ENCODE data around the gene TMEM18. TPM values are rescaled to one million over a fixed set of nuclear protein-coding genes. Genes with fewer than 3 reads are reported as not detected.

Gene TMEM18
- total and polyA plus RNA-seq, 2 experiments from 2014 or later, result 15.0 to 41.9 TPM

DNA sequence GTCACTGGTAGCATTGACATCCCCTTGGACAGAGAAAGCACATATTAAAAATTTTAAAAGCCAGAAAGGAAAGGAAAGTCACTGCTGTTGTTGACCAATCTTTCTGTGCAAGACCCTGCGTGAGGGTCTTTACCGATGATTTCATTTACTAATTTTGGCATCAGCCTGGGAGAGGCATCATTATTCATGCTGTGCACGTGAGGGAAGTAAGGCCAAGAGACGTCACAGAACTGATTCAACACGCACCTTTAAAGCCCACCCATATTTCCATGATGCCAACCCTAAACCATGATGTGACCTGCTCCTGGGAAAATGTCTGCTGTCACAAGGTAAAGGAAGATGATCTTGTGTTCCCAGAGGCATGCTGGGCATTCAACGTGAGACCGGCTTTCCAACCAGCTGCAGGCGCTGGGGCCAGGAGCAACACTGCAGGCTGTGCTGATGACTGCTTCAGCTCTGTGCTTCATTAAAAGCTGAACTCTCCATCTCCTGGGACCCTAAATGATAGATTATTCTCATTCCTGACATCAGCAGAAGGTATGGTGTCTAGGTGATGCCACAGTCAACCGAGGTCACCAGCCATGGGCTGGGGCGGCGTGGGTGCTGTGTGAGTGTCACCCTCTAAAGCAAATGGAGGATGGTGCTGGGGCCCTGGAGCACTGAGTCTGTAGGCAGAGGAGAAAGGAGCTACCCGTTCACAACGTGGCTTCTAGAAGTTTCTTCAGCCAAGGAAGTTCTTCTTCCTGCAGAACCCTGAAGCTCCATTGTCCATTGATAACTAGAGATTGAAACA lies 53.9 kb downstream of the TMEM18 start:
- H3K36me3 Mint-ChIP-seq (ENCODE audit: low read depth), result no peaks in the 10 kb centered on the region
- no peak overlapping the region for H3K4me3 Mint-ChIP-seq
- Histone ChIP-seq H2AFZ (no peak overlapping the region), H3K27ac (ENCODE audit: low read depth) (no peak overlapping the region), H3K36me3 (ENCODE audit: insufficient read depth) (no peaks in the 10 kb centered on the region), H3K27me3 (ENCODE audit: insufficient read depth) (no peaks in the 10 kb centered on the region), H3K79me2 (replicated peaks; ENCODE audit: insufficient read depth) (no peaks in the 10 kb centered on the region), H3K4me1 (ENCODE audit: insufficient read depth) (no peaks in the 10 kb centered on the region), H4K20me1 (replicated peaks; ENCODE audit: insufficient read depth) (no peaks in the 10 kb centered on the region), H3K4me2 (no peak overlapping the region), H3K4me3 (no peak overlapping the region), H3K9me2 (ENCODE audit: insufficient read depth) (no peaks in the 10 kb centered on the region), H3F3A (replicated peaks; ENCODE audit: low read depth) (no peaks in the 10 kb centered on the region)
- DNase-seq (ENCODE audit: low spot score) (no peak), ATAC-seq (no peak)
- H3K9me3 Mint-ChIP-seq, result peaks cover under 1% of the 10 kb centered on the region; the same call in 2 of the 3 replicates
- H3K27me3 Mint-ChIP-seq (ENCODE audit: insufficient read depth, low read depth, poor library complexity), result peaks cover 4% of the 10 kb centered on the region
- no peak for TF ChIP-seq ZNF114 (CRISPR knock-in tag; IDR thresholded peaks at IDR 0.05)
- no peak for TF ChIP-seq CTCF (conservative IDR thresholded peaks at IDR 0.05; ENCODE audit: low read depth in 2 of 2)
- TF ChIP-seq EZH2phosphoT487 (IDR thresholded peaks at IDR 0.05; ENCODE audit: unreplicated experiment), result no peak
- TF ChIP-seq JUNB (IDR thresholded peaks at IDR 0.05; ENCODE audit: unreplicated experiment), result no peak
- no peak for TF ChIP-seq POLR2AphosphoS5 (IDR thresholded peaks at IDR 0.05; ENCODE audit: low read depth)
- TF ChIP-seq, protein P1, sequence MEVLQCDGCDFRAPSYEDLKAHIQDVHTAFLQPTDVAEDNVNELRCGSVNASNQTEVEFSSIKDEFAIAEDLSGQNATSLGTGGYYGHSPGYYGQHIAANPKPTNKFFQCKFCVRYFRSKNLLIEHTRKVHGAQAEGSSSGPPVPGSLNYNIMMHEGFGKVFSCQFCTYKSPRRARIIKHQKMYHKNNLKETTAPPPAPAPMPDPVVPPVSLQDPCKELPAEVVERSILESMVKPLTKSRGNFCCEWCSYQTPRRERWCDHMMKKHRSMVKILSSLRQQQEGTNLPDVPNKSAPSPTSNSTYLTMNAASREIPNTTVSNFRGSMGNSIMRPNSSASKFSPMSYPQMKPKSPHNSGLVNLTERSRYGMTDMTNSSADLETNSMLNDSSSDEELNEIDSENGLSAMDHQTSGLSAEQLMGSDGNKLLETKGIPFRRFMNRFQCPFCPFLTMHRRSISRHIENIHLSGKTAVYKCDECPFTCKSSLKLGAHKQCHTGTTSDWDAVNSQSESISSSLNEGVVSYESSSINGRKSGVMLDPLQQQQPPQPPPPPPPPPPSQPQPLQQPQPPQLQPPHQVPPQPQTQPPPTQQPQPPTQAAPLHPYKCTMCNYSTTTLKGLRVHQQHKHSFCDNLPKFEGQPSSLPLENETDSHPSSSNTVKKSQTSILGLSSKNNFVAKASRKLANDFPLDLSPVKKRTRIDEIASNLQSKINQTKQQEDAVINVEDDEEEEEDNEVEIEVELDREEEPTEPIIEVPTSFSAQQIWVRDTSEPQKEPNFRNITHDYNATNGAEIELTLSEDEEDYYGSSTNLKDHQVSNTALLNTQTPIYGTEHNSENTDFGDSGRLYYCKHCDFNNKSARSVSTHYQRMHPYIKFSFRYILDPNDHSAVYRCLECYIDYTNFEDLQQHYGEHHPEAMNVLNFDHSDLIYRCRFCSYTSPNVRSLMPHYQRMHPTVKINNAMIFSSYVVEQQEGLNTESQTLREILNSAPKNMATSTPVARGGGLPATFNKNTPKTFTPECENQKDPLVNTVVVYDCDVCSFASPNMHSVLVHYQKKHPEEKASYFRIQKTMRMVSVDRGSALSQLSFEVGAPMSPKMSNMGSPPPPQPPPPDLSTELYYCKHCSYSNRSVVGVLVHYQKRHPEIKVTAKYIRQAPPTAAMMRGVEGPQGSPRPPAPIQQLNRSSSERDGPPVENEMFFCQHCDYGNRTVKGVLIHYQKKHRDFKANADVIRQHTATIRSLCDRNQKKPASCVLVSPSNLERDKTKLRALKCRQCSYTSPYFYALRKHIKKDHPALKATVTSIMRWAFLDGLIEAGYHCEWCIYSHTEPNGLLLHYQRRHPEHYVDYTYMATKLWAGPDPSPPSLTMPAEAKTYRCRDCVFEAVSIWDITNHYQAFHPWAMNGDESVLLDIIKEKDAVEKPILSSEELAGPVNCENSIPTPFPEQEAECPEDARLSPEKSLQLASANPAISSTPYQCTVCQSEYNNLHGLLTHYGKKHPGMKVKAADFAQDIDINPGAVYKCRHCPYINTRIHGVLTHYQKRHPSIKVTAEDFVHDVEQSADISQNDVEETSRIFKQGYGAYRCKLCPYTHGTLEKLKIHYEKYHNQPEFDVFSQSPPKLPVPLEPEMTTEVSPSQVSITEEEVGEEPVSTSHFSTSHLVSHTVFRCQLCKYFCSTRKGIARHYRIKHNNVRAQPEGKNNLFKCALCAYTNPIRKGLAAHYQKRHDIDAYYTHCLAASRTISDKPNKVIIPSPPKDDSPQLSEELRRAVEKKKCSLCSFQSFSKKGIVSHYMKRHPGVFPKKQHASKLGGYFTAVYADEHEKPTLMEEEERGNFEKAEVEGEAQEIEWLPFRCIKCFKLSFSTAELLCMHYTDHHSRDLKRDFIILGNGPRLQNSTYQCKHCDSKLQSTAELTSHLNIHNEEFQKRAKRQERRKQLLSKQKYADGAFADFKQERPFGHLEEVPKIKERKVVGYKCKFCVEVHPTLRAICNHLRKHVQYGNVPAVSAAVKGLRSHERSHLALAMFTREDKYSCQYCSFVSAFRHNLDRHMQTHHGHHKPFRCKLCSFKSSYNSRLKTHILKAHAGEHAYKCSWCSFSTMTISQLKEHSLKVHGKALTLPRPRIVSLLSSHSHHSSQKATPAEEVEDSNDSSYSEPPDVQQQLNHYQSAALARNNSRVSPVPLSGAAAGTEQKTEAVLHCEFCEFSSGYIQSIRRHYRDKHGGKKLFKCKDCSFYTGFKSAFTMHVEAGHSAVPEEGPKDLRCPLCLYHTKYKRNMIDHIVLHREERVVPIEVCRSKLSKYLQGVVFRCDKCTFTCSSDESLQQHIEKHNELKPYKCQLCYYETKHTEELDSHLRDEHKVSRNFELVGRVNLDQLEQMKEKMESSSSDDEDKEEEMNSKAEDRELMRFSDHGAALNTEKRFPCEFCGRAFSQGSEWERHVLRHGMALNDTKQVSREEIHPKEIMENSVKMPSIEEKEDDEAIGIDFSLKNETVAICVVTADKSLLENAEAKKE (CRISPR knock-in tag; IDR thresholded peaks at IDR 0.05), result no peak
- no peak for TF ChIP-seq ZNF331 (CRISPR knock-in tag; IDR thresholded peaks at IDR 0.05; ENCODE audit: low read depth)
- no peak for TF ChIP-seq REST (IDR thresholded peaks at IDR 0.05; ENCODE audit: unreplicated experiment)
- no peak for TF ChIP-seq EZH2 (IDR thresholded peaks at IDR 0.05; ENCODE audit: low read depth, unreplicated experiment)
- TF ChIP-seq CREB1 (CRISPR knock-in tag; IDR thresholded peaks at IDR 0.05; ENCODE audit: low read depth), result no peak
- TF ChIP-seq, protein P2, sequence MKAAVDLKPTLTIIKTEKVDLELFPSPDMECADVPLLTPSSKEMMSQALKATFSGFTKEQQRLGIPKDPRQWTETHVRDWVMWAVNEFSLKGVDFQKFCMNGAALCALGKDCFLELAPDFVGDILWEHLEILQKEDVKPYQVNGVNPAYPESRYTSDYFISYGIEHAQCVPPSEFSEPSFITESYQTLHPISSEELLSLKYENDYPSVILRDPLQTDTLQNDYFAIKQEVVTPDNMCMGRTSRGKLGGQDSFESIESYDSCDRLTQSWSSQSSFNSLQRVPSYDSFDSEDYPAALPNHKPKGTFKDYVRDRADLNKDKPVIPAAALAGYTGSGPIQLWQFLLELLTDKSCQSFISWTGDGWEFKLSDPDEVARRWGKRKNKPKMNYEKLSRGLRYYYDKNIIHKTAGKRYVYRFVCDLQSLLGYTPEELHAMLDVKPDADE (IDR thresholded peaks at IDR 0.05), result no peak
- no peak for TF ChIP-seq NANOG (IDR thresholded peaks at IDR 0.05; ENCODE audit: borderline replicate concordance)
- no peak for TF ChIP-seq STAT1 (IDR thresholded peaks at IDR 0.05; ENCODE audit: unreplicated experiment)
- peaks cover 8% of the 10 kb centered on the region for H3K4me1 Mint-ChIP-seq
- no peak overlapping the region for H3K27ac Mint-ChIP-seq
